ENCODE measurements around the gene SLC7A11.

DNA sequence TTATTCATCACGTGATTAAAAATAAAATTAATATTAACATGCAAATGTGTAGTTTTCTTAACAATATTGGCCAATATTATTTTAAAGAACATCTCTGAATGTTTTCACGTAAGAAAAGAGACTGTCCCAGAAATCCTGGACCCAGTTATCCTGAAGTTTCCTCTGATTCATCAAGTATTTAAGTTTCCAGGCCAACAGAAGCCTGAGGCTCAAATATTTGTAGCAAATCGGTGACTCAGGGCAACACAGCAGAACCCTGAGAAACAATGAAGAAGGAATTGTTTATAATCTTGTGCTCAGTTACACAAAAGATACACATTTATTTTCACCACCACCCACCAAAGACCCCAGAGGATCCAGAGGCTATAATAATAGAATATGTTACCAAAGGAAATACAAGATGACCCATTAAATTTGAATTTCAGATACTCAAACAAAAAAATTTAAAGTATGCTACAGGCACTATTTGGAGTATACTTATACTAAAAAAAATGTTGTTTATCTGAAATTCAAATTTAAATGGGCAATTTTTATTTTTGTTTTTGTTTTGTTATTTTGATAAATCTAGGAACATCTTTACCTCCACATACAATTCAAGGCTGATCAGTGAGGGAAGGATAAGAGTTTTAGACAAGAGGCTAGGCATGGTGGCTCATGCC, 33.9 kb upstream of the SLC7A11 start:
- no peak for TF ChIP-seq EZH2 (optimal IDR thresholded peaks at IDR 0.05; ENCODE audit: low read depth, low read length)
- TF ChIP-seq, protein P1, sequence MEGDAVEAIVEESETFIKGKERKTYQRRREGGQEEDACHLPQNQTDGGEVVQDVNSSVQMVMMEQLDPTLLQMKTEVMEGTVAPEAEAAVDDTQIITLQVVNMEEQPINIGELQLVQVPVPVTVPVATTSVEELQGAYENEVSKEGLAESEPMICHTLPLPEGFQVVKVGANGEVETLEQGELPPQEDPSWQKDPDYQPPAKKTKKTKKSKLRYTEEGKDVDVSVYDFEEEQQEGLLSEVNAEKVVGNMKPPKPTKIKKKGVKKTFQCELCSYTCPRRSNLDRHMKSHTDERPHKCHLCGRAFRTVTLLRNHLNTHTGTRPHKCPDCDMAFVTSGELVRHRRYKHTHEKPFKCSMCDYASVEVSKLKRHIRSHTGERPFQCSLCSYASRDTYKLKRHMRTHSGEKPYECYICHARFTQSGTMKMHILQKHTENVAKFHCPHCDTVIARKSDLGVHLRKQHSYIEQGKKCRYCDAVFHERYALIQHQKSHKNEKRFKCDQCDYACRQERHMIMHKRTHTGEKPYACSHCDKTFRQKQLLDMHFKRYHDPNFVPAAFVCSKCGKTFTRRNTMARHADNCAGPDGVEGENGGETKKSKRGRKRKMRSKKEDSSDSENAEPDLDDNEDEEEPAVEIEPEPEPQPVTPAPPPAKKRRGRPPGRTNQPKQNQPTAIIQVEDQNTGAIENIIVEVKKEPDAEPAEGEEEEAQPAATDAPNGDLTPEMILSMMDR (IDR thresholded peaks at IDR 0.05; ENCODE audit: low read length): no peak

Data from MM.1S (cell line).